Neural progenitor cell (in vitro differentiated cells): ENCODE measurements around the gene ADRB1.

Experiments used
- CTCF ChIP-seq: fragments of 200-600 bp; sonication (generic); IDR thresholded peaks from 2 replicates; pipeline ENCODE4 v1.5.1; 2017; ENCODE audit warnings: antibody characterized with exemption, mild to moderate bottlenecking
- EZH2 ChIP-seq: fragments of 200-600 bp; sonication (generic); IDR thresholded peaks from 2 replicates; pipeline ENCODE4 v1.6.1; 2017; ENCODE audit warnings: antibody characterized with exemption, mild to moderate bottlenecking, moderate library complexity
- EZH2phosphoT487 ChIP-seq: fragments of 200-600 bp; sonication (generic); IDR thresholded peaks from 2 replicates; pipeline ENCODE4 v1.6.1; 2017; ENCODE audit warnings: antibody characterized with exemption

- TF ChIP-seq CTCF (no peak), EZH2phosphoT487 (no peak), EZH2 (no peak)
Observed at GRCh38 chr10:114065049-114065435, 21.4 kb downstream of the ADRB1 start.
